Measurements from ENCODE around the gene SLC39A11. TPM values are rescaled to one million over a fixed set of nuclear protein-coding genes. Genes with fewer than 3 reads are reported as not detected.

Gene SLC39A11
- total and polyA plus RNA-seq, 4 donors, result 18.9 to 44.9 (median 28.2) TPM

DNA sequence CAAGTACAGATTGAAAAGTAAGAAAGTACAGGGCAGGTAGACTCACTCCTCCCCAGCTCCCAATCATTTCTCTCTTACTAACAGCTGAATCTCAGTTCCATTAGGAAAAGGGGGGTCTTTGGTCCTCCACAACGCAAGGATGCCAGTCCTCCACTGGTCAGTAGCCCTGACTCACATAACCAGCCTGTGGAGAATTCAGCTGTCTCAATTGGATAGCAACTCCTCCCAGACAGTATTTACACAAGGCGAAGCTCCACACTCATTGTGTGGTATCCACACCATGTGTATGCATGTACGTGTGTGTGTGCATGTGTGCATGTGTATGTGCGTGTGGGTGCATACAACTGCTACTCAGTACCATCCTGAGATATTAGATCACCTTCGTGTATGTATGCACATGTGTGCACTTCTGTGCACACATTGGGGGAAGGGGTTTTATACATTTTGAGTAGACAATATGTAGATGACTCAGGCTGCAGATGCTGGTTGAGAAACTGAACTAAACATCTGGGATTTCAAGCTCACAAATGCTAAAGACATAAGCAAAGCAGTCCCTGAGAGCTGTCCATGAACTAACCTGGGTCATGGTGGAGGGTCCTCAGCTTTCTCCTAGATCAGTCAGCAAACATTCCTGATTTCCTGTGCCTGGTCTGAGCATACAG, 240.1 kb downstream of the SLC39A11 start:
- no peaks in the 10 kb centered on the region for H3K4me1 ChIP-seq (ENCODE audit: control insufficient read depth in 4 of 4, insufficient read depth in 4 of 4, low read length in 3 of 4)
- TF ChIP-seq FOXA2 (IDR thresholded peaks at IDR 0.05) (no peak), NR2F2 (IDR thresholded peaks at IDR 0.05) (no peak), SP1 (IDR thresholded peaks at IDR 0.05) (no peak), HNF4A (conservative IDR thresholded peaks at IDR 0.05) (no peak)
- TF ChIP-seq, protein P1, sequence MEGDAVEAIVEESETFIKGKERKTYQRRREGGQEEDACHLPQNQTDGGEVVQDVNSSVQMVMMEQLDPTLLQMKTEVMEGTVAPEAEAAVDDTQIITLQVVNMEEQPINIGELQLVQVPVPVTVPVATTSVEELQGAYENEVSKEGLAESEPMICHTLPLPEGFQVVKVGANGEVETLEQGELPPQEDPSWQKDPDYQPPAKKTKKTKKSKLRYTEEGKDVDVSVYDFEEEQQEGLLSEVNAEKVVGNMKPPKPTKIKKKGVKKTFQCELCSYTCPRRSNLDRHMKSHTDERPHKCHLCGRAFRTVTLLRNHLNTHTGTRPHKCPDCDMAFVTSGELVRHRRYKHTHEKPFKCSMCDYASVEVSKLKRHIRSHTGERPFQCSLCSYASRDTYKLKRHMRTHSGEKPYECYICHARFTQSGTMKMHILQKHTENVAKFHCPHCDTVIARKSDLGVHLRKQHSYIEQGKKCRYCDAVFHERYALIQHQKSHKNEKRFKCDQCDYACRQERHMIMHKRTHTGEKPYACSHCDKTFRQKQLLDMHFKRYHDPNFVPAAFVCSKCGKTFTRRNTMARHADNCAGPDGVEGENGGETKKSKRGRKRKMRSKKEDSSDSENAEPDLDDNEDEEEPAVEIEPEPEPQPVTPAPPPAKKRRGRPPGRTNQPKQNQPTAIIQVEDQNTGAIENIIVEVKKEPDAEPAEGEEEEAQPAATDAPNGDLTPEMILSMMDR (IDR thresholded peaks at IDR 0.05; ENCODE audit: low read depth, low read length, missing input control), result no peak
- TF ChIP-seq, protein P2, sequence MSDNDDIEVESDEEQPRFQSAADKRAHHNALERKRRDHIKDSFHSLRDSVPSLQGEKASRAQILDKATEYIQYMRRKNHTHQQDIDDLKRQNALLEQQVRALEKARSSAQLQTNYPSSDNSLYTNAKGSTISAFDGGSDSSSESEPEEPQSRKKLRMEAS (IDR thresholded peaks at IDR 0.05), result no peak
- peaks cover 0 to 3% (median 0%) of the 10 kb centered on the region in 4 donors for H3K36me3 ChIP-seq (ENCODE audit: control insufficient read depth in 4 of 4, insufficient read depth in 3 of 4, low read depth in 1 of 4, low read length in 3 of 4)
- H3K9ac ChIP-seq (ENCODE audit: low read depth in 1 of 2, low read length in 2 of 2), result no peak overlapping the region
- no peak overlapping the region for H3K4me3 ChIP-seq (ENCODE audit: low read depth in 1 of 3, low read length in 3 of 3)
- no peaks in the 10 kb centered on the region for H3K9me3 ChIP-seq (ENCODE audit: control insufficient read depth in 4 of 4, low read length in 3 of 4)
- WGBS, result 95% methylated on average over 5 of the region's 5 CpGs
- no peaks in the 10 kb centered on the region for H3K27me3 ChIP-seq (ENCODE audit: control insufficient read depth in 4 of 4, insufficient read depth in 4 of 4, low read length in 3 of 4)
- H3K27ac ChIP-seq (ENCODE audit: low read depth in 1 of 2, low read length in 2 of 2), result no peak overlapping the region
- no peak for DNase-seq (ENCODE audit: low spot score)

DNA sequence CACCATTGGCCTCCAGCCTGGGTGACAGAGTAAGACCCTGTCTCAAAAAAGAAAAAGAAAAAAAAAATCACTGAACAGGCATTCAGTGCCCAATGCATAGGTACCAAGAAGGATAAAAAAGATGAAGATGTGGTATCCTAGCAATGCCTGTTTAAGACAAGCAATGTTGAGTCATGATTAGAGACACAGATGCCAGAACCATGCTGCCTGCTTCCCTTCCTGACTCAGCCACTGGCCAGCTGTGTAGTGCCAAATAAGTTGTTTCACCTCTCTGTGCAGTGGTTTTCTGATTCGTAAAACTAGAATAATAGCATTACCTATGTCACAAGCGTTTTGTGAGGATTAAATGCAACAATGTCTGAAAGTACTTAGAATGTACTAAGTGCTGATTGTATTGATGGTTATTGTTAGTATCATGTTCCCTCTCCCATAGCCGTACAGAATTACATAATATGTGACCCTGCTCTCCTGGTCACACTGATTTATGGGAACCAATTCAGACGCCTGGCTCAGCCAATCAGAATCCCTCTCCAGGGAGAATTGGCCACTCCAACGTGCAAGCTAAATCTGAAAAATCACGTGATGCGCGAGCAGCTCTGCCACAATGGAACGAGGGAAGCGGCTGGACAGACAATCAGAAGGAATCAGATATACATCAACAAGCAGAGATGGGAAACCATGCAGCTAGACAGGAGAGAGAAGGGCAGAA, 241.9 kb downstream of the SLC39A11 start:
- H3K4me1 ChIP-seq (ENCODE audit: control insufficient read depth in 4 of 4, insufficient read depth in 4 of 4, low read length in 3 of 4), result no peaks in the 10 kb centered on the region
- peaks cover 0 to 3% (median 0%) of the 10 kb centered on the region in 4 donors for H3K36me3 ChIP-seq (ENCODE audit: control insufficient read depth in 4 of 4, insufficient read depth in 3 of 4, low read depth in 1 of 4, low read length in 3 of 4)
- H3K9ac ChIP-seq (ENCODE audit: low read depth in 1 of 2, low read length in 2 of 2), result no peak overlapping the region
- DNase-seq (ENCODE audit: low spot score), result no peak
- TF ChIP-seq FOXA1 (IDR thresholded peaks at IDR 0.05) (no peak), EGR1 (IDR thresholded peaks at IDR 0.05; ENCODE audit: low read depth in 2 of 2) (no peak), JUND (IDR thresholded peaks at IDR 0.05) (no peak), HNF4G (IDR thresholded peaks at IDR 0.05) (no peak), RXRA (IDR thresholded peaks at IDR 0.05) (no peak), FOXA2 (IDR thresholded peaks at IDR 0.05) (no peak), NR2F2 (IDR thresholded peaks at IDR 0.05) (no peak), TAF1 (conservative IDR thresholded peaks at IDR 0.05) (no peak)
- TF ChIP-seq, protein P2 (IDR thresholded peaks at IDR 0.05), result no peak
- TF ChIP-seq, protein P3, sequence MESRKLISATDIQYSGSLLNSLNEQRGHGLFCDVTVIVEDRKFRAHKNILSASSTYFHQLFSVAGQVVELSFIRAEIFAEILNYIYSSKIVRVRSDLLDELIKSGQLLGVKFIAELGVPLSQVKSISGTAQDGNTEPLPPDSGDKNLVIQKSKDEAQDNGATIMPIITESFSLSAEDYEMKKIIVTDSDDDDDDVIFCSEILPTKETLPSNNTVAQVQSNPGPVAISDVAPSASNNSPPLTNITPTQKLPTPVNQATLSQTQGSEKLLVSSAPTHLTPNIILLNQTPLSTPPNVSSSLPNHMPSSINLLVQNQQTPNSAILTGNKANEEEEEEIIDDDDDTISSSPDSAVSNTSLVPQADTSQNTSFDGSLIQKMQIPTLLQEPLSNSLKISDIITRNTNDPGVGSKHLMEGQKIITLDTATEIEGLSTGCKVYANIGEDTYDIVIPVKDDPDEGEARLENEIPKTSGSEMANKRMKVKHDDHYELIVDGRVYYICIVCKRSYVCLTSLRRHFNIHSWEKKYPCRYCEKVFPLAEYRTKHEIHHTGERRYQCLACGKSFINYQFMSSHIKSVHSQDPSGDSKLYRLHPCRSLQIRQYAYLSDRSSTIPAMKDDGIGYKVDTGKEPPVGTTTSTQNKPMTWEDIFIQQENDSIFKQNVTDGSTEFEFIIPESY (IDR thresholded peaks at IDR 0.05), result no peak
- TF ChIP-seq, protein P1 (IDR thresholded peaks at IDR 0.05; ENCODE audit: low read depth, low read length, missing input control), result no peak
- no peak overlapping the region for H3K4me3 ChIP-seq (ENCODE audit: low read depth in 1 of 3, low read length in 3 of 3)
- WGBS, result 95% methylated on average over 10 of the region's 10 CpGs
- no peak overlapping the region for H3K27ac ChIP-seq (ENCODE audit: low read depth in 1 of 2, low read length in 2 of 2)
- no peaks in the 10 kb centered on the region for H3K9me3 ChIP-seq (ENCODE audit: control insufficient read depth in 4 of 4, low read length in 3 of 4)
- H3K27me3 ChIP-seq (ENCODE audit: control insufficient read depth in 4 of 4, insufficient read depth in 4 of 4, low read length in 3 of 4), result no peaks in the 10 kb centered on the region
